ENCODE measurements around the gene CLEC4F.

The CLEC4F gene

DNA sequence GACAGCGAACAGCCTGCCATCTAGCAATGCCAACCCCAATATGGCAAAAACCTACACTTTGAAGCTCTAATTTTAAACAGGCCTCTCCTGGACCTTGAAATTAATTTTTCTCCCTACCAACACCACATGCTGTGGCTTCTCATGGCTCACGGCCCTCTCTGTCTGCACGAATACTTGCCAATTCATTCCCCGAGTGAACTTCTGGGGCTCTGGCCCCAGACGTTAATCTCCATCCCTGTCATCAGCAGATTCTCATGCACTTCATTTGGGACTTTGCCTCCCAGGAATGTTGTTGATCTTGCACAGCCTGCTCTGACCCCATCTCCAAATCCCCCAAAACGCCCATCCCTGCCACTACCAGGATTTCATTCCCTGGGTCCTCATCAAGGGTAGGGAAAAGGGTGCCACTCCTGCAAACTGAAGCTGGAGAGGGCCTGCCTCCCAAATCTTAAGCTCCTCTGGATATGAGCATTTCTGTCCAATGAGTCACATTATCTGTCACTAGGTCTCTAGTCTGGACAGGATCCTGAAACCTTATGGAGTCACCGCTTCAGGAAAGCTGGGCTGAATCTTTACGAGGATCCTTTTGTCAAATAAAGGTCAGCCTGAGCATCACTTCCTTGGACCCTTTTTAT is 40.4 kb downstream of the CLEC4F start:
- Histone ChIP-seq H3K27me3 (peaks cover 66% of the 10 kb centered on the region), H3K36me3 (no peaks in the 10 kb centered on the region), H3K9me3 (no peaks in the 10 kb centered on the region), H3K4me1 (ENCODE audit: control insufficient read depth in 1 of 2, insufficient read depth in 1 of 2, low read depth in 1 of 2, low read length in 1 of 2) (no peaks in the 10 kb centered on the region), H3K4me3 (ENCODE audit: low read depth in 1 of 2, low read length in 1 of 2) (no peak overlapping the region), H3K27ac (no peak overlapping the region)
- TF ChIP-seq CTCF (IDR thresholded peaks at IDR 0.05): no peak

DNA sequence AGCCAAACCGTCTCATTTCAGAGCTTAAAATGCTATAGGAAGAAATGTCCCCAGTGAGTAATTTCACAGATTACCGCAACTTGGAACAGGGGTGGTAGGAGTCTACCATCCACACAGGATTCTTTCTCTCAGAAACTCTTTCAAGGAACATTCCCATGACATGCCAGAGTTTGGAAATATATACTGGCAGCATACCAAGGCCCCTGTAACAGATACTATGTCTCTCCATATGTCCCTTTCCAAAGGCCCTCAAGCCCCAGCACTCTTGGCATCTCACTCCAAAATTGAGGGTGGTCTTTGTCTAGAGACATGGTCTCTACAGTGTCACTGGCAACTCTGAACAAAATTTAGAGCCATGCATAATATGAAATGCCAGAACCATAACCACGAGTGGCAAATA is 40.9 kb downstream of the CLEC4F start:
- Histone ChIP-seq H3K4me1 (ENCODE audit: control insufficient read depth in 1 of 2, insufficient read depth in 1 of 2, low read depth in 1 of 2, low read length in 1 of 2) (no peaks in the 10 kb centered on the region), H3K27me3 (peaks cover 66% of the 10 kb centered on the region), H3K36me3 (no peaks in the 10 kb centered on the region), H3K27ac (no peak overlapping the region), H3K9me3 (no peaks in the 10 kb centered on the region), H3K4me3 (ENCODE audit: low read depth in 1 of 2, low read length in 1 of 2) (no peak overlapping the region)
- no peak for TF ChIP-seq CTCF (IDR thresholded peaks at IDR 0.05)

- Histone ChIP-seq H3K36me3 (no peaks in the 10 kb centered on the region), H3K27ac (no peak overlapping the region), H3K9me3 (no peaks in the 10 kb centered on the region), H3K4me3 (ENCODE audit: low read depth in 1 of 2, low read length in 1 of 2) (no peak overlapping the region), H3K4me1 (ENCODE audit: control insufficient read depth in 1 of 2, insufficient read depth in 1 of 2, low read depth in 1 of 2, low read length in 1 of 2) (no peaks in the 10 kb centered on the region), H3K27me3 (peaks cover 69% of the 10 kb centered on the region)
- TF ChIP-seq CTCF (IDR thresholded peaks at IDR 0.05): no peak
These were observed 41.7 kb downstream of the CLEC4F start for GRCh38 chr2:70778676-70779075.

DNA sequence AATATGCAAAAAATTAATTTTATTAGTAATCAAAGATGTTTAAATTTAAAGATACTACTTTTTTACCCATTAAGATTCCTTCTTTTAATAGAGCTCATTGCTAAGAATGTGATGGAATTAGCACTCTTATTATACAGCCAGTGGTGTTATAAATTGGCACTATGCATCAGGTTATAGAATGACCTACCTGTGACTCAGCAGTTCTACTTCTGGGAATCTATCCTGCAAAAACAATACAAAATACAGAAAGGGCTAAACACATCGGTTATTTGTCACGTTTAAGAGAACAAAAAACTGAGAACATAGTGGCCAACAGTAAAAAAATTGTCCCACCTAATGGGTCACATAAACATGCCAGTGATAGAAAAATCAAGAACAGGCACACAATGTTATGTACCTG is 42.9 kb downstream of the CLEC4F start:
- H3K4me3 ChIP-seq (ENCODE audit: low read depth in 1 of 2, low read length in 1 of 2): no peak overlapping the region
- no peaks in the 10 kb centered on the region for H3K4me1 ChIP-seq (ENCODE audit: control insufficient read depth in 1 of 2, insufficient read depth in 1 of 2, low read depth in 1 of 2, low read length in 1 of 2)
- no peaks in the 10 kb centered on the region for H3K9me3 ChIP-seq
- H3K36me3 ChIP-seq: no peaks in the 10 kb centered on the region
- H3K27me3 ChIP-seq: peaks cover 78% of the 10 kb centered on the region
- no peak for TF ChIP-seq CTCF (IDR thresholded peaks at IDR 0.05)
- no peak overlapping the region for H3K27ac ChIP-seq

DNA sequence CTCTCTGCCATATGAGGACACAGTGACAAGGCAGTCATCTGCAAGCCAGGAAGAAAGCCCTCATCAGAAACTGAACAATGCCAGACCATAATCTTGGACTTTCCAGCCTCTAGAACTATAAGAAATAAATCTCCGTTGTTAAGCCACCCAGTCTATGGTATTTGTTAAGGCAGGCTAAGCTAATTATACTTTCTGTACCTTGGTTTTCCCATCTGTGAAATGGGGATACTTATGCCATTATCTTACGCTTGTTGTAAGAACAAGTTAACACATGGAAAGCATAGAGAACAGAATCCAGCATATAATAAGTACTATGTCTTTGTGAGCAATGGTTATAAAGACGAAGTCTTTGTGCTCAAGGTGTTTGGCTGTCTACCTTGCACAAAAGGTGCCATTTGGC is 44.1 kb downstream of the CLEC4F start:
- H3K27ac ChIP-seq: no peak overlapping the region
- no peaks in the 10 kb centered on the region for H3K9me3 ChIP-seq
- H3K4me1 ChIP-seq (ENCODE audit: control insufficient read depth in 1 of 2, insufficient read depth in 1 of 2, low read depth in 1 of 2, low read length in 1 of 2): no peaks in the 10 kb centered on the region
- no peak overlapping the region for H3K4me3 ChIP-seq (ENCODE audit: low read depth in 1 of 2, low read length in 1 of 2)
- TF ChIP-seq CTCF (IDR thresholded peaks at IDR 0.05): no peak
- H3K36me3 ChIP-seq: no peaks in the 10 kb centered on the region
- H3K27me3 ChIP-seq: peaks cover 89% of the 10 kb centered on the region

DNA sequence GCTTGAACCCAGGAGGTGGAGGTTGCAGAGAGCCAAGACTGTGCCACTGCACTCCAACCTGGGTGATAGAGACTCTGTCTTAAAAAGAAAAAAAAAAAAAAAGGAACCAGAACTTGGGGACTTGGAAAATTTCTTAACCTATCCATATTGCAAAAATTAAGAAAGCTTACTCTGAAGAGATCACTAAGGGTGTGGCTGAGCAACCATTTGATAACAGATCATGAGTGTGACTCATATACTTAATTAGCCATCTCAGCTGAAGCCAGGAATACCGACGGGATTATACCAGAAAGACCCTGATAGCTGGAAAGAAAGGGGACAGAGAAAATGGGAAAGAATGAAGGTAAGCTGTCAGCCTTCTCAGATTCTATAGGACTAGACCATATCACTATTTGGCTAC is 45.3 kb downstream of the CLEC4F start:
- Histone ChIP-seq H3K27ac (no peak overlapping the region), H3K9me3 (no peaks in the 10 kb centered on the region), H3K4me3 (ENCODE audit: low read depth in 1 of 2, low read length in 1 of 2) (no peak overlapping the region), H3K36me3 (no peaks in the 10 kb centered on the region), H3K27me3 (peaks cover 94% of the 10 kb centered on the region), H3K4me1 (ENCODE audit: control insufficient read depth in 1 of 2, insufficient read depth in 1 of 2, low read depth in 1 of 2, low read length in 1 of 2) (no peaks in the 10 kb centered on the region)
- no peak for TF ChIP-seq CTCF (IDR thresholded peaks at IDR 0.05)
